Gastroesophageal sphincter (tissue), 4 donors: ENCODE measurements around the gene CRYBG3. TPM values are rescaled to one million over a fixed set of nuclear protein-coding genes. Genes with fewer than 3 reads are reported as not detected.
"Not testable (repeated sequence)": the region's sequence is repeated elsewhere in the genome, so short reads cannot be mapped to it uniquely, and the experiment has no call there.

ENCODE experiments used
- ATAC-seq: fragments of 150-250 bp; one replicate; pipeline ENCODE4 v1.9.1; 2016; ENCODE audit warnings: mild to moderate bottlenecking, moderate library complexity
- H3K27ac ChIP-seq, 4 donors: fragments of 200-600 bp; sonication (generic) in 3 of 4; 1 replicate in 3 of 4; 2 replicates in 1 of 4; pipeline ENCODE4 v1.5.1; 2016 to 2019
- H3K27me3 ChIP-seq: fragments of 200-600 bp; sonication (generic); one replicate; pipeline ENCODE4 v1.5.1; 2019
- H3K36me3 ChIP-seq, 2 donors: fragments of 200-600 bp; sonication (generic); one replicate each; pipeline ENCODE4 v1.5.1; 2019; ENCODE audit warnings: control low read depth in 1 of 2
- H3K4me1 ChIP-seq, 3 donors: fragments of 200-600 bp; sonication (generic); 1 replicate in 2 of 3; 2 replicates in 1 of 3; pipeline ENCODE4 v1.5.1; 2016 to 2019; ENCODE audit warnings: control low read depth in 2 of 3
- H3K4me3 ChIP-seq, 2 donors: fragments of 200-600 bp; sonication (generic); one replicate each; pipeline ENCODE4 v1.5.1; 2019; ENCODE audit warnings: mild to moderate bottlenecking in 1 of 2, moderate library complexity in 1 of 2
- H3K9me3 ChIP-seq, 3 donors: fragments of 200-600 bp; sonication (generic); one replicate each; pipeline ENCODE4 v1.5.1; 2017 to 2019; ENCODE audit warnings: control low read depth in 2 of 3
- EP300 ChIP-seq: sonication (generic); formaldehyde crosslinking; IDR thresholded peaks from one replicate; pipeline ENCODE4 v1.6.1; 2017; ENCODE audit warnings: antibody characterized with exemption, mild to moderate bottlenecking
- POLR2A ChIP-seq, 2 donors: fragments of 450-650 bp; IDR thresholded peaks; one replicate each; pipeline ENCODE4 v1.6.1; 2017; ENCODE audit warnings: antibody characterized with exemption in 2 of 2, mild to moderate bottlenecking in 2 of 2, moderate library complexity in 1 of 2
- POLR2AphosphoS5 ChIP-seq: sonication (generic); formaldehyde crosslinking; IDR thresholded peaks from one replicate; pipeline ENCODE4 v1.6.1; 2017; ENCODE audit warnings: antibody characterized with exemption
- WGBS, 2 donors: methylation state at CpG; one replicate each; pipeline ENCODE4 v1.1.5; 2018; ENCODE audit warnings: low coverage in 1 of 2; 5-methylcytosine and 5-hydroxymethylcytosine counted together
- total RNA-seq, 4 donors: library from RNA; depleted of rRNA; stranded (reverse); fragments of >200 nt; gene quantifications; one replicate each; pipeline ENCODE4 v1.1.0, GENCODE V29; 2016
- TF ChIP-seq, protein P1 (sequence below), 4 experiments: fragments of 200-600 bp in 2 of 4; fragments of 450-650 bp in 2 of 4; sonication (generic) in 1 of 4; IDR thresholded peaks; one replicate each; pipeline ENCODE4 v1.5.1; 2017 to 2019; ENCODE audit warnings: antibody characterized with exemption in 4 of 4, mild to moderate bottlenecking in 2 of 4, moderate library complexity in 2 of 4

The CRYBG3 gene
- total RNA-seq, 4 donors from 2014 or later = 22.2 to 52.4 (median 28.9) TPM

GRCh38 chr3:97901313-97902248 is 79.8 kb downstream of the CRYBG3 start:
- H3K36me3 ChIP-seq = peaks cover 0 to 32% of the 10 kb centered on the region in 2 donors
- H3K4me1 ChIP-seq = peaks cover 0 to 7% (median 0%) of the 10 kb centered on the region in 3 donors
- no peaks in the 10 kb centered on the region for H3K9me3 ChIP-seq
- peak; percentile 36 for ATAC-seq
- 35 to 62% methylated on average over 3 to 4 of the region's 4 CpGs for WGBS, 2 donors
- no peak overlapping the region for H3K4me3 ChIP-seq
- H3K27ac ChIP-seq = peak overlapping the region; percentile 33 to 68 (median 54)
- H3K27me3 ChIP-seq = no peaks in the 10 kb centered on the region
- TF ChIP-seq POLR2A (IDR thresholded peaks at IDR 0.05) = no peak
- TF ChIP-seq, protein P1, sequence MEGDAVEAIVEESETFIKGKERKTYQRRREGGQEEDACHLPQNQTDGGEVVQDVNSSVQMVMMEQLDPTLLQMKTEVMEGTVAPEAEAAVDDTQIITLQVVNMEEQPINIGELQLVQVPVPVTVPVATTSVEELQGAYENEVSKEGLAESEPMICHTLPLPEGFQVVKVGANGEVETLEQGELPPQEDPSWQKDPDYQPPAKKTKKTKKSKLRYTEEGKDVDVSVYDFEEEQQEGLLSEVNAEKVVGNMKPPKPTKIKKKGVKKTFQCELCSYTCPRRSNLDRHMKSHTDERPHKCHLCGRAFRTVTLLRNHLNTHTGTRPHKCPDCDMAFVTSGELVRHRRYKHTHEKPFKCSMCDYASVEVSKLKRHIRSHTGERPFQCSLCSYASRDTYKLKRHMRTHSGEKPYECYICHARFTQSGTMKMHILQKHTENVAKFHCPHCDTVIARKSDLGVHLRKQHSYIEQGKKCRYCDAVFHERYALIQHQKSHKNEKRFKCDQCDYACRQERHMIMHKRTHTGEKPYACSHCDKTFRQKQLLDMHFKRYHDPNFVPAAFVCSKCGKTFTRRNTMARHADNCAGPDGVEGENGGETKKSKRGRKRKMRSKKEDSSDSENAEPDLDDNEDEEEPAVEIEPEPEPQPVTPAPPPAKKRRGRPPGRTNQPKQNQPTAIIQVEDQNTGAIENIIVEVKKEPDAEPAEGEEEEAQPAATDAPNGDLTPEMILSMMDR (IDR thresholded peaks at IDR 0.05) = no peak
- TF ChIP-seq POLR2AphosphoS5 = no peak
- no peak for TF ChIP-seq EP300

- ATAC-seq, H3K4me1 ChIP-seq, H3K9me3 ChIP-seq, H3K27me3 ChIP-seq, H3K4me3 ChIP-seq, H3K27ac ChIP-seq: not testable (repeated sequence)
- no CpG with 5 or more reads among the region's 3 CpGs for whole genome bisulfite sequencing, 2 donors
- peaks cover 0 to 38% of the 10 kb centered on the region in 2 donors for H3K36me3 ChIP-seq
These were observed 88.0 kb downstream of the CRYBG3 start for GRCh38 chr3:97909830-97910229.

- H3K4me3 ChIP-seq, H3K4me1 ChIP-seq, ATAC-seq, H3K9me3 ChIP-seq, H3K27ac ChIP-seq, H3K27me3 ChIP-seq: not testable (repeated sequence)
- 95% methylated on average over 11 of the region's 24 CpGs; no CpG with 5 or more reads in 1 of the 2 donors for WGBS, 2 donors
- peaks cover 0 to 42% of the 10 kb centered on the region in 2 donors for H3K36me3 ChIP-seq
These were observed 88.5 kb downstream of the CRYBG3 start for GRCh38 chr3:97910236-97910831.

- TF ChIP-seq EP300 = no peak
- TF ChIP-seq POLR2AphosphoS5 = no peak
- no peak for TF ChIP-seq POLR2A (IDR thresholded peaks at IDR 0.05)
- TF ChIP-seq, protein P1 (IDR thresholded peaks at IDR 0.05) = no peak
- no peaks in the 10 kb centered on the region for H3K27me3 ChIP-seq
- no peak overlapping the region for H3K4me3 ChIP-seq
- H3K36me3 ChIP-seq = peaks cover 0 to 48% of the 10 kb centered on the region in 2 donors
- H3K4me1 ChIP-seq = no peaks in the 10 kb centered on the region
- peak; percentile 34 for ATAC-seq
- H3K27ac ChIP-seq = no peak overlapping the region
- WGBS, 2 donors = 59 to 66% methylated on average over 3 of the region's 3 CpGs
- H3K9me3 ChIP-seq = no peaks in the 10 kb centered on the region
These were observed 89.1 kb downstream of the CRYBG3 start for GRCh38 chr3:97910931-97911351.

DNA sequence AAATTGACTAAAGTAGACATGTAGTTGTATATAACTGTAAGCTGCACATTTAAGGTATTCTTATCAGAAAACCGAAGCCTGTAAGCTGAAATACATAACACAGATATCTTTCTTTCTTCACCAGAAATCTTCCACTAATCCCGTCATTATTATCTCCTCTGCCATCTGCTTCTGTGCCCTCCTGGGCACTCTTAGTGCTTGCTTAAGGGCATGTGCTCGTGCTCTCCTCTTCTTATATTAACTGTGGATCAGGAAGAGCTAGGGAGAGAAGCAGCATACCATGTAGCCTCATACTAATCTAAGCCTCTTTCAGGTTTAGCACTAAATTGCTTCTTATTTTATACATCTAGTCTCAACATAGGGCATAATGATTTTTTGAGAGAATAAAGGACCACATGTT is 89.6 kb downstream of the CRYBG3 start:
- no peaks in the 10 kb centered on the region for H3K9me3 ChIP-seq
- peaks cover 0 to 53% of the 10 kb centered on the region in 2 donors for H3K36me3 ChIP-seq
- no peaks in the 10 kb centered on the region for H3K4me1 ChIP-seq
- 82 to 95% methylated on average over 3 of the region's 3 CpGs for WGBS, 2 donors
- ATAC-seq = no peak
- TF ChIP-seq POLR2AphosphoS5 (no peak), POLR2A (IDR thresholded peaks at IDR 0.05) (no peak), EP300 (no peak)
- TF ChIP-seq, protein P1 (IDR thresholded peaks at IDR 0.05) = no peak
- no peak overlapping the region for H3K27ac ChIP-seq
- H3K4me3 ChIP-seq = no peak overlapping the region
- H3K27me3 ChIP-seq = no peaks in the 10 kb centered on the region
